Chondrocyte (in vitro differentiated cells): ENCODE data around the gene HDAC4. TPM values are rescaled to one million over a fixed set of nuclear protein-coding genes. Genes with fewer than 3 reads are reported as not detected.

Source experiments
- DNase-seq: peaks from one replicate; pipeline ENCODE4 v3.0.0; 2021; ENCODE audit warnings: mixed read lengths, low spot score
- H3K27ac Mint-ChIP-seq: one replicate; pipeline ENCODE4 v1.8.0; 2021; ENCODE audit warnings: mild to moderate bottlenecking, moderate library complexity, mixed read lengths; ENCODE audit not compliant: unreplicated experiment
- H3K27me3 Mint-ChIP-seq: 2 replicates; pipeline ENCODE4 v1.8.0; 2021; ENCODE audit warnings: low read depth, mixed read lengths
- H3K36me3 Mint-ChIP-seq: 2 replicates; pipeline ENCODE4 v1.8.0; 2021; ENCODE audit warnings: low read depth, mixed read lengths
- H3K4me1 Mint-ChIP-seq: 2 replicates; pipeline ENCODE4 v1.8.0; 2021; ENCODE audit warnings: low read depth, mild to moderate bottlenecking, mixed read lengths
- H3K4me3 Mint-ChIP-seq: one replicate; pipeline ENCODE4 v1.8.0; 2021; ENCODE audit warnings: mild to moderate bottlenecking, moderate library complexity, mixed read lengths; ENCODE audit not compliant: unreplicated experiment
- H3K9me3 Mint-ChIP-seq: 2 replicates; pipeline ENCODE4 v1.8.0; 2021; ENCODE audit warnings: low read depth, mixed read lengths
- CTCF ChIP-seq: fragments of 200-600 bp; sonication (generic); IDR thresholded peaks from 2 replicates; pipeline ENCODE4 v1.5.0; 2021; ENCODE audit warnings: antibody characterized with exemption, mild to moderate bottlenecking, moderate library complexity
- total RNA-seq: library from RNA; stranded (reverse); gene quantifications from 3 replicates; pipeline ENCODE4 v1.2.1, GENCODE V29; 2021

The HDAC4 gene
- total RNA-seq, 1 donor from 2014 or later = 22.3 TPM

- no peak for TF ChIP-seq CTCF
- peak overlapping the region; percentile 36 for H3K27ac Mint-ChIP-seq
- peak; percentile 78 for DNase-seq
- peaks cover 13% of the 10 kb centered on the region for H3K36me3 Mint-ChIP-seq
- H3K4me3 Mint-ChIP-seq = no peak overlapping the region
- H3K9me3 Mint-ChIP-seq = no peaks in the 10 kb centered on the region
- no peaks in the 10 kb centered on the region for H3K27me3 Mint-ChIP-seq
- peaks cover 14% of the 10 kb centered on the region for H3K4me1 Mint-ChIP-seq
Observed at GRCh38 chr2:239200646-239201530, 199.9 kb downstream of the HDAC4 start.

DNA sequence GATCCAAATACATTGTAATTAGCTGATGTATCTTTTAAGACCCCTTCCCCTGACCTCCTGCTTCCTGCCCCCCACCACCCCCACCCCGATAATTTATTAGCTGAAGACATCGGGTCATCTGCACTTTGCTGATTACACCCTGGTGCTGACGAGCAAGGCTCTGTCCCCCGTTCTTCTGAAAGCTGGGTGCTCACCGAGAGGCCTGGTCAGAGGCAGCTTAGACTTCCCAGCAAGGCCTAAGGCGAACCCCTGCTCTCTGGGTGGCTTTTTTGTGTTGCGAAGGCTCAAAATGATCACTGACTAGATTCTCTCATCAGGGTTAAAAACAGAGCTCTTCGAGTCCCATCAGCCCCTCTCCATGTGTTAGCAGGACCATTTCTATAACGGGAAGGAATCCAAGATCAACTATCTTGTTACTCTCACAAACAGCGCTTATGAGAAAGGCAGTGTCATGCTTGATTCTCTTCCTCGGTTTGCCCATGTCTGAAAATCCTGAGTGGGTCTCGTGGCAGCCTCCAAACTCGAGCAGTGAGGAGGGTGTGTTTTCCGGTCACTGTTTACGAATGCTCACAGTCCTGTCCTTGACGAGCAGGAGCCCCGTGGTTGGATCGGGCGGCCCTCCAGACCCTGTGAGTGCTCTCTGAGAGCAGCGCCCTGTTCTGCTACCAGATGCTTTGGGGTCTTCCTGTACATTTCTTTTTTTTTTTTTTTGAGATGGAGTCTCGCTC lies 201.6 kb downstream of the HDAC4 start:
- no peaks in the 10 kb centered on the region for H3K27me3 Mint-ChIP-seq
- peak; percentile 43 for DNase-seq
- no peak for TF ChIP-seq CTCF
- H3K27ac Mint-ChIP-seq = no peak overlapping the region
- peaks cover 17% of the 10 kb centered on the region for H3K4me1 Mint-ChIP-seq
- no peaks in the 10 kb centered on the region for H3K9me3 Mint-ChIP-seq
- H3K4me3 Mint-ChIP-seq = no peak overlapping the region
- H3K36me3 Mint-ChIP-seq = peaks cover 13% of the 10 kb centered on the region

GRCh38 chr2:239198221-239198620 lies 202.6 kb downstream of the HDAC4 start:
- Mint-ChIP-seq H3K4me3 (no peak overlapping the region), H3K27ac (no peak overlapping the region), H3K27me3 (no peaks in the 10 kb centered on the region), H3K4me1 (peaks cover 17% of the 10 kb centered on the region), H3K36me3 (peaks cover 13% of the 10 kb centered on the region), H3K9me3 (no peaks in the 10 kb centered on the region)
- DNase-seq = no peak
- no peak for TF ChIP-seq CTCF

- no peak overlapping the region for H3K4me3 Mint-ChIP-seq
- H3K4me1 Mint-ChIP-seq = peaks cover 16% of the 10 kb centered on the region
- H3K36me3 Mint-ChIP-seq = peaks cover 11% of the 10 kb centered on the region
- no peaks in the 10 kb centered on the region for H3K27me3 Mint-ChIP-seq
- peak; percentile 79 for DNase-seq
- no peaks in the 10 kb centered on the region for H3K9me3 Mint-ChIP-seq
- H3K27ac Mint-ChIP-seq = no peak overlapping the region
- TF ChIP-seq CTCF = no peak
Observed at GRCh38 chr2:239197146-239197545, 203.7 kb downstream of the HDAC4 start.

GRCh38 chr2:239196474-239197021 lies 204.3 kb downstream of the HDAC4 start:
- peaks cover 11% of the 10 kb centered on the region for H3K4me1 Mint-ChIP-seq
- no peaks in the 10 kb centered on the region for H3K27me3 Mint-ChIP-seq
- H3K27ac Mint-ChIP-seq = no peak overlapping the region
- no peaks in the 10 kb centered on the region for H3K9me3 Mint-ChIP-seq
- peaks cover 11% of the 10 kb centered on the region for H3K36me3 Mint-ChIP-seq
- no peak for TF ChIP-seq CTCF
- DNase-seq = peak; percentile 68
- H3K4me3 Mint-ChIP-seq = no peak overlapping the region
